AG04450 (cell line): ENCODE measurements around the gene GABRD. TPM values are rescaled to one million over a fixed set of nuclear protein-coding genes. Genes with fewer than 3 reads are reported as not detected.

ENCODE experiments used
- CTCF ChIA-PET: fragments of 300-600, 350-600 bp; formaldehyde crosslinking; extraction: SDS; loops from one replicate; lab custom pipeline; 2022; ENCODE audit warnings: antibody characterized with exemption, inconsistent platforms; lab: Charles Lee
- POLR2A ChIA-PET: fragments of 350-600 bp; formaldehyde crosslinking; extraction: SDS; loops from one replicate; lab custom pipeline; 2021; ENCODE audit warnings: antibody characterized with exemption, inconsistent platforms; lab: Yijun Ruan, JAX
- DNase-seq: peaks from one replicate; pipeline ENCODE4 v3.0.0-alpha.2; 2011; ENCODE audit warnings: low read depth, low spot score
- H3K27ac ChIP-seq: one replicate; pipeline ENCODE4 v1.5.1; 2012; ENCODE audit warnings: low read depth, low read length, control low read depth
- H3K27me3 ChIP-seq: one replicate; pipeline ENCODE4 v1.6.0; 2012; ENCODE audit warnings: low read length; ENCODE audit not compliant: control insufficient read depth, insufficient read depth
- H3K4me3 ChIP-seq: 2 replicates; pipeline ENCODE4 v1.5.1; 2011; ENCODE audit warnings: mild to moderate bottlenecking, low read depth, low read length, control low read depth
- H3K9me3 ChIP-seq: 2 replicates; pipeline ENCODE4 v1.5.1; 2012; ENCODE audit warnings: low read length; ENCODE audit not compliant: control insufficient read depth, insufficient read depth
- polyA plus RNA-seq: library from polyadenylated mRNA; depleted of rRNA; stranded (reverse); fragments of >200 nt; gene quantifications from 2 replicates; pipeline ENCODE4 v1.2.3, GENCODE V29; 2011
- TF ChIP-seq, protein P1 (sequence below): IDR thresholded peaks from 2 replicates; pipeline ENCODE4 v1.5.1; 2011; ENCODE audit warnings: low read depth, low read length, control low read depth, inconsistent platforms

The GABRD gene
- polyA plus RNA-seq, 1 experiment, result not detected

DNA sequence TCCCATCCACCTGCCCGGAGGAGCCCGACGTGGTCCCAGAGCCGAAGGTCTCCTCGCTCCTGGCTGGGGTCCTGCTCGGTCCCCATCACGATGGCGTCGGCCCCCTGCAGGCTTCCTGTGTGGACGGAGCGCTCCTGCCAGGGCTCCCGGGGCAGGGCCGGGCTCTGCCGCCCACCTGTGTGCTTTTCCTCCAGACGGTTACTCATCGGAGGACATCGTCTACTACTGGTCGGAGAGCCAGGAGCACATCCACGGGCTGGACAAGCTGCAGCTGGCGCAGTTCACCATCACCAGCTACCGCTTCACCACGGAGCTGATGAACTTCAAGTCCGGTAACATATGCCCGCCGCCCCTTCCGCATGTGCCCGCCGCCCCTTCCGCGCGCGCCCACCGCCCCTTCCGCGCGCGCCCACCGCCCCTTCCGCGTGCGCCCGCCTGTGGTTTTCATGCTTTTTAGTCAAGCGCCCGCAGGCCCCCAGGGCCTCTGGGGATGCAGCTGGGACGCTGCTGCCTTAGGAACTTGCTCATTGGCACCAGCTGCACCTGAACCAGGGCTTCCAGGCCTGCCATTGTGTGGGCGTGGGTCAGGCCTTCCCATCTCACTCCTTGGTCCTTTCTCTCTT, 8.9 kb downstream of the GABRD start:
- Histone ChIP-seq H3K27me3 (peaks cover 46% of the 10 kb centered on the region), H3K9me3 (no peaks in the 10 kb centered on the region; the same call in 1 of the 2 replicates), H3K27ac (no peak overlapping the region), H3K4me3 (no peak overlapping the region)
- ChIA-PET CTCF (no interaction called here), POLR2A (no interaction called here)
- TF ChIP-seq, protein P1, sequence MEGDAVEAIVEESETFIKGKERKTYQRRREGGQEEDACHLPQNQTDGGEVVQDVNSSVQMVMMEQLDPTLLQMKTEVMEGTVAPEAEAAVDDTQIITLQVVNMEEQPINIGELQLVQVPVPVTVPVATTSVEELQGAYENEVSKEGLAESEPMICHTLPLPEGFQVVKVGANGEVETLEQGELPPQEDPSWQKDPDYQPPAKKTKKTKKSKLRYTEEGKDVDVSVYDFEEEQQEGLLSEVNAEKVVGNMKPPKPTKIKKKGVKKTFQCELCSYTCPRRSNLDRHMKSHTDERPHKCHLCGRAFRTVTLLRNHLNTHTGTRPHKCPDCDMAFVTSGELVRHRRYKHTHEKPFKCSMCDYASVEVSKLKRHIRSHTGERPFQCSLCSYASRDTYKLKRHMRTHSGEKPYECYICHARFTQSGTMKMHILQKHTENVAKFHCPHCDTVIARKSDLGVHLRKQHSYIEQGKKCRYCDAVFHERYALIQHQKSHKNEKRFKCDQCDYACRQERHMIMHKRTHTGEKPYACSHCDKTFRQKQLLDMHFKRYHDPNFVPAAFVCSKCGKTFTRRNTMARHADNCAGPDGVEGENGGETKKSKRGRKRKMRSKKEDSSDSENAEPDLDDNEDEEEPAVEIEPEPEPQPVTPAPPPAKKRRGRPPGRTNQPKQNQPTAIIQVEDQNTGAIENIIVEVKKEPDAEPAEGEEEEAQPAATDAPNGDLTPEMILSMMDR, result no peak
- no peak for DNase-seq

DNA sequence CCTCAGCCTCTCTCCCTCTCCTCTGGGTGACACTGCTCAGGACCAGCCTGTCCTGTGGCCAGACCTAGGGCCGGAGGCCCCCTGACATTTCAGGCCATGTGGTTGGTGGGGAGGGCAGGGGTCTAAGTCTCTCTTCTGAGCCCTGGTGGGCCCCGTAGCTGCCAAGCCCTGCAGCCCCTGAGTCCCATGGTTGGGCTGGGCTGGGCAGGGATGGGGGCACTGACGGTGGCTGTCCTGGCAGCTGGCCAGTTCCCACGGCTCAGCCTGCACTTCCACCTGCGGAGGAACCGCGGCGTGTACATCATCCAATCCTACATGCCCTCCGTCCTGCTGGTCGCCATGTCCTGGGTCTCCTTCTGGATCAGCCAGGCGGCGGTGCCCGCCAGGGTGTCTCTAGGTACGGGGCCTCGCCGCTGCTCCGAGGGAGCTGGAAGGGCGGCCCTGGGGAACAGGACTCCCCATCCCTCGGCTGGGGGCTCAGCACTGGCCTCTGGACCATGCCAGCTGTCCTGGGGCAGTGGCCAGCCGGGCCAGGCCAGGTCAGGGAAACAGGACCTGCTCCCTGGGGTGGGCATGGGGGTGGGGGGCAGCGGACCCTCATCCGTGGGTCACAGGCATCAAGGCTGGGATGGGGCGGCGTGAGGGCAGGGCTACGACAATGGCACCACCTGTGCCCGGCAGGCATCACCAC, 9.9 kb downstream of the GABRD start:
- ChIA-PET POLR2A (no interaction called here), CTCF (no interaction called here)
- TF ChIP-seq, protein P1, result no peak
- Histone ChIP-seq H3K27ac (no peak overlapping the region), H3K27me3 (peaks cover 45% of the 10 kb centered on the region), H3K9me3 (no peaks in the 10 kb centered on the region; the same call in 1 of the 2 replicates), H3K4me3 (no peak overlapping the region)
- no peak for DNase-seq

GRCh38 chr1:2029561-2029960, 10.4 kb downstream of the GABRD start:
- no peak for DNase-seq
- no peak overlapping the region for H3K4me3 ChIP-seq
- H3K27ac ChIP-seq, result no peak overlapping the region
- CTCF ChIA-PET, result no interaction called here
- H3K27me3 ChIP-seq, result peaks cover 40% of the 10 kb centered on the region
- TF ChIP-seq, protein P1, result no peak
- POLR2A ChIA-PET, result no interaction called here
- H3K9me3 ChIP-seq, result no peaks in the 10 kb centered on the region; the same call in 1 of the 2 replicates

DNA sequence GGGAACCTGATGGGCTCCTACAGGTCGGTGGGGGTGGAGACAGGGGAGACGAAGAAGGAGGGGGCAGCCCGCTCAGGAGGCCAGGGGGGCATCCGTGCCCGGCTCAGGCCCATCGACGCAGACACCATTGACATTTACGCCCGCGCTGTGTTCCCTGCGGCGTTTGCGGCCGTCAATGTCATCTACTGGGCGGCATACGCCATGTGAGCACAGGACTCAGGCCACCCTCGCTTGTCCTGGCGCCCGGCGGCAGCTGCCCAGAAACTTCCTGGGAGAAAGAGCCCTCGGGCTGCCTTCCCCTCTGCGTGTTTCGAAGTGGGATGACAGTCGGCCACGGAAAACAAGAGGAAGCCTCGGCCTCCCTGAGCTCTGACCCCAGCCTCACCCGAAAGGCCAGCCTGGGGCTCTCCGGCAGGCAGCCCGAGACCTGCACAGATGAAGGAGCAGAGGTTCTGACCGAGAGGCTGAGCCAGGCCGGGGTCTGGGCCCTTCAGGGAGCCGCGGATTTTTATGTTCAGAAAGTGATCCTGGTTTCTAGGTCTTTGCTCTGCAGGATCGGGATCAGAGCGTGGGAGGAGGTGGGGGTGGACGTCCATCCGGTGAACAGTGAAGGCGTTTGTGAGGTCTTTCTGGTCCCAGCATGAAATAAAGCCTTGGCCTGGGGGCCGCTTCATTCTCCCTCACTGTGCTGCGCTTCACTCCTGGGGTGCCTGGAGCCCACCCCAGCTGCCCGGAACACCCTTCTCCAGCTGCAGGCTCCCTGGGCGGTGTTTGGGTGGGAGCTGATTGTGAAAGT, 11.1 kb downstream of the GABRD start:
- Histone ChIP-seq H3K27me3 (peaks cover 33% of the 10 kb centered on the region), H3K27ac (no peak overlapping the region), H3K4me3 (no peak overlapping the region), H3K9me3 (no peaks in the 10 kb centered on the region; the same call in 1 of the 2 replicates)
- ChIA-PET CTCF (interaction anchor here (2.7 kb wide), 1 partner anchor 14 kb away, joined by 13 read pairs; no protein-coding TSS in a partner anchor), POLR2A (no interaction called here)
- TF ChIP-seq, protein P1, result no peak
- DNase-seq, result no peak
